Measurements from ENCODE around the gene ITPR2. TPM values are rescaled to one million over a fixed set of nuclear protein-coding genes. Genes with fewer than 3 reads are reported as not detected.

ITPR2 gene
- total RNA-seq, 4 donors from 2014 or later, result 42.8 to 62.5 (median 52.1) TPM

- intact Hi-C loops (cut with DNase I; ENCODE audit: low total_unique reads), result no loop called here
- TF ChIP-seq CTCF (IDR thresholded peaks at IDR 0.05), result no peak
- TF ChIP-seq POLR2A (IDR thresholded peaks at IDR 0.05), result no peak
- WGBS, 2 donors, result 68% methylated on average over 1 of the region's 1 CpG
- no peak for DNase-seq (ENCODE audit: low spot score in 2 of 2)
- no peak overlapping the region for H3K4me3 ChIP-seq (ENCODE audit: low read depth, poor library complexity, severe bottlenecking)
Measured at GRCh38 chr12:26473291-26473690, 359.7 kb downstream of the ITPR2 start.

- intact Hi-C loops (cut with DNase I; ENCODE audit: low total_unique reads), result no loop called here
- H3K4me3 ChIP-seq (ENCODE audit: low read depth, poor library complexity, severe bottlenecking), result no peak overlapping the region
- TF ChIP-seq POLR2A (IDR thresholded peaks at IDR 0.05) (no peak), CTCF (IDR thresholded peaks at IDR 0.05) (no peak)
- DNase-seq (ENCODE audit: low spot score in 2 of 2), result no peak
Measured at GRCh38 chr12:26471560-26471959, 361.4 kb downstream of the ITPR2 start.

GRCh38 chr12:26469421-26470180 is 363.4 kb downstream of the ITPR2 start:
- 97 to 98% methylated on average over 6 of the region's 6 CpGs for WGBS, 2 donors
- intact Hi-C loops (cut with DNase I; ENCODE audit: low total_unique reads), result no loop called here
- no peak for DNase-seq (ENCODE audit: low spot score in 2 of 2)
- TF ChIP-seq POLR2A (IDR thresholded peaks at IDR 0.05), result no peak
- TF ChIP-seq CTCF (IDR thresholded peaks at IDR 0.05), result no peak
- H3K4me3 ChIP-seq (ENCODE audit: low read depth, poor library complexity, severe bottlenecking), result no peak overlapping the region

- intact Hi-C loops (cut with DNase I; ENCODE audit: low total_unique reads), result no loop called here
- WGBS, 2 donors, result 98 to 100% methylated on average over 1 of the region's 1 CpG
- no peak overlapping the region for H3K4me3 ChIP-seq (ENCODE audit: low read depth, poor library complexity, severe bottlenecking)
- no peak for DNase-seq (ENCODE audit: low spot score in 2 of 2)
- no peak for TF ChIP-seq CTCF (IDR thresholded peaks at IDR 0.05)
- no peak for TF ChIP-seq POLR2A (IDR thresholded peaks at IDR 0.05)
Measured at GRCh38 chr12:26467351-26467750, 365.6 kb downstream of the ITPR2 start.

GRCh38 chr12:26466726-26467125 is 366.3 kb downstream of the ITPR2 start:
- no peak for DNase-seq (ENCODE audit: low spot score in 2 of 2)
- intact Hi-C loops (cut with DNase I; ENCODE audit: low total_unique reads), result no loop called here

More at GRCh38 chr12:26466726-26467125, 366.3 kb downstream of the ITPR2 start:
- WGBS, 2 donors, result 91 to 93% methylated on average over 2 of the region's 2 CpGs
- no peak overlapping the region for H3K4me3 ChIP-seq (ENCODE audit: low read depth, poor library complexity, severe bottlenecking)
- TF ChIP-seq CTCF (IDR thresholded peaks at IDR 0.05) (no peak), POLR2A (IDR thresholded peaks at IDR 0.05) (no peak)

Measured in lower leg skin (tissue), 4 donors.